Endothelial cell of umbilical vein (primary cell): ENCODE measurements around the gene CORO2B. TPM values are rescaled to one million over a fixed set of nuclear protein-coding genes. Genes with fewer than 3 reads are reported as not detected.

ENCODE experiments used
- BruUV-seq: library from RNA; stranded (reverse); fragments of 400-500 nt; replicated peaks from 2 replicates; lab custom pipeline; 2021; lab: Mats Ljungman, UMichigan
- CTCF ChIA-PET: fragments of 300-600, 350-600 bp; sonication (Branson Sonifier 250); formaldehyde crosslinking; loops from one replicate; lab custom pipeline; 2021; ENCODE audit warnings: antibody characterized with exemption, inconsistent platforms; lab: Charles Lee
- POLR2A ChIA-PET: fragments of 300-600, 350-600 bp; sonication (Branson Sonifier 250); formaldehyde crosslinking; loops from one replicate; lab custom pipeline; 2021; ENCODE audit warnings: antibody characterized with exemption, inconsistent platforms; lab: Charles Lee
- DNase-seq: peaks from one replicate; pipeline ENCODE4 v3.0.0-alpha.2; 2011; ENCODE audit warnings: low read depth, low spot score
- FAIRE-seq: peaks from 2 replicates; lab custom pipeline; 2011; peaks lifted over from hg19 to GRCh38; lab: Jason Lieb, UNC
- H2AFZ ChIP-seq: 2 replicates; pipeline ENCODE4 v1.6.0; 2012; ENCODE audit warnings: low read depth, low read length, control low read depth, inconsistent platforms
- H3K27ac ChIP-seq: 2 replicates; pipeline ENCODE4 v1.5.1; 2011; ENCODE audit warnings: low read depth, mild to moderate bottlenecking, control low read depth, low read length, moderate library complexity; ENCODE audit not compliant: insufficient read depth
- H3K27me3 ChIP-seq, 2 experiments: 2 replicates each; pipeline versions ENCODE4 v1.6.0 to v1.6.1; 2011; ENCODE audit warnings: low read length in 2 of 2, mixed read lengths in 1 of 2; ENCODE audit not compliant: control insufficient read depth in 2 of 2, insufficient read depth in 2 of 2
- H3K36me3 ChIP-seq, 2 experiments: 2 replicates in 1 of 2; 3 replicates in 1 of 2; pipeline ENCODE4 v1.5.1; 2011; ENCODE audit warnings: low read length in 2 of 2, mild to moderate bottlenecking in 1 of 2, moderate library complexity in 1 of 2; ENCODE audit not compliant: control insufficient read depth in 2 of 2, insufficient read depth in 2 of 2; ENCODE audit errors: extremely low read depth in 1 of 2
- H3K4me1 ChIP-seq: 3 replicates; pipeline ENCODE4 v1.5.1; 2011; ENCODE audit warnings: mild to moderate bottlenecking, low read length; ENCODE audit not compliant: control insufficient read depth, insufficient read depth; ENCODE audit errors: extremely low read depth
- H3K4me2 ChIP-seq: 2 replicates; pipeline ENCODE4 v1.6.1; 2011; ENCODE audit warnings: low read length, control low read depth, mixed read lengths; ENCODE audit not compliant: insufficient read depth
- H3K4me3 ChIP-seq, 3 experiments: fragments of 200-600 bp in 1 of 3; sonication (generic), shearing (Covaris generic) in 1 of 3; replicated peaks in 1 of 3; 2 replicates each; pipeline ENCODE4 v1.5.1; 2011 to 2016; ENCODE audit warnings: control low read depth in 3 of 3, low read length in 3 of 3, mild to moderate bottlenecking in 2 of 3, inconsistent platforms in 1 of 3, low read depth in 1 of 3, moderate library complexity in 1 of 3; ENCODE audit not compliant: insufficient read depth in 1 of 3
- H3K79me2 ChIP-seq: 2 replicates; pipeline ENCODE4 v1.6.0; 2012; ENCODE audit warnings: low read length, inconsistent platforms; ENCODE audit not compliant: control insufficient read depth, insufficient read depth
- H3K9ac ChIP-seq: replicated peaks from 2 replicates; pipeline ENCODE3; 2011; ENCODE audit warnings: low read length, control low read depth; ENCODE audit not compliant: insufficient read depth; ENCODE audit errors: extremely low read depth
- H3K9me1 ChIP-seq: replicated peaks from 3 replicates; pipeline ENCODE4 v1.6.0; 2011; ENCODE audit warnings: mild to moderate bottlenecking, low read length; ENCODE audit not compliant: control insufficient read depth, insufficient read depth; ENCODE audit errors: extremely low read depth
- H3K9me3 ChIP-seq: replicated peaks from 2 replicates; pipeline ENCODE4 v1.5.1; 2012; ENCODE audit warnings: low read length, inconsistent platforms; ENCODE audit not compliant: control insufficient read depth, insufficient read depth
- H4K20me1 ChIP-seq: replicated peaks from 2 replicates; pipeline ENCODE3; 2011; ENCODE audit warnings: mild to moderate bottlenecking, low read length; ENCODE audit not compliant: control insufficient read depth, insufficient read depth; ENCODE audit errors: extremely low read depth
- EZH2 ChIP-seq: IDR thresholded peaks from 2 replicates; pipeline ENCODE4 v1.6.1; 2012; ENCODE audit warnings: borderline replicate concordance, low read depth, mild to moderate bottlenecking, moderate library complexity, low read length, inconsistent platforms; ENCODE audit not compliant: severe bottlenecking
- GATA2 ChIP-seq: IDR thresholded peaks from 2 replicates; pipeline ENCODE4 v1.7.0; 2011; ENCODE audit warnings: low read depth, mild to moderate bottlenecking, moderate library complexity, mixed read lengths, low read length; ENCODE audit not compliant: insufficient read length, insufficient read depth
- JUN ChIP-seq: IDR thresholded peaks from 2 replicates; pipeline ENCODE4 v1.6.1; 2011; ENCODE audit warnings: borderline replicate concordance, low read depth; ENCODE audit not compliant: insufficient read length, insufficient read depth
- MYC ChIP-seq: IDR thresholded peaks from one replicate; pipeline ENCODE4 v1.6.1; 2011; ENCODE audit warnings: mild to moderate bottlenecking, low read depth, low read length
- POLR2A ChIP-seq: IDR thresholded peaks from 2 replicates; pipeline ENCODE4 v1.6.1; 2012; ENCODE audit warnings: low read depth, mild to moderate bottlenecking, control low read depth, low read length
- POLR2AphosphoS5 ChIP-seq: IDR thresholded peaks from 2 replicates; pipeline ENCODE4 v1.6.1; 2012; ENCODE audit warnings: low read depth, mild to moderate bottlenecking, control low read depth, low read length, moderate library complexity; ENCODE audit not compliant: insufficient read depth
- dilution Hi-C: fragments of 300-500 bp; cut with MboI; formaldehyde crosslinking; loops from one replicate; pipeline ENCODE4 v1.15.0; 2019; ENCODE audit warnings: low sequenced_read_pairs; ENCODE audit not compliant: extremely low pct_ligation_motif_present
- intact Hi-C: fragments of 100-400 bp; cut with micrococcal nuclease; formaldehyde crosslinking; loops from one replicate; pipeline ENCODE4 v1.10.0; 2022
- polyA plus RNA-seq, 4 experiments: library from polyadenylated mRNA; depleted of rRNA in 3 of 4; stranded (reverse) in 3 of 4; unstranded in 1 of 4; fragments of >200 nt; gene quantifications; 2 replicates each; pipeline versions ENCODE4 v1.2.1 to v1.2.3, GENCODE V29; 2011 to 2012; ENCODE audit warnings: missing spikeins in 1 of 4
- total RNA-seq: library from RNA; stranded (reverse); gene quantifications from 2 replicates; pipeline ENCODE4 v1.2.3, GENCODE V29; 2021
- TF ChIP-seq, protein P1 (sequence below), 2 donors: IDR thresholded peaks; 1 replicate in 1 of 2; 2 replicates in 1 of 2; pipeline ENCODE4 v1.5.1; 2011; ENCODE audit warnings: low read length in 2 of 2, mild to moderate bottlenecking in 2 of 2, moderate library complexity in 2 of 2, control low read depth in 1 of 2, inconsistent platforms in 1 of 2, low read depth in 1 of 2; ENCODE audit not compliant: insufficient read depth in 1 of 2; ENCODE audit errors: extremely low read depth in 1 of 2
- TF ChIP-seq, protein P2 (sequence below): IDR thresholded peaks from 2 replicates; pipeline ENCODE4 v1.6.1; 2011; ENCODE audit not compliant: insufficient read depth, insufficient read length

Gene CORO2B
- total and polyA plus RNA-seq, 2 donors (not counting 3 experiments of a cell fraction or from before 2014, with no cell fraction given) = 2.4 to 3.7 TPM

DNA sequence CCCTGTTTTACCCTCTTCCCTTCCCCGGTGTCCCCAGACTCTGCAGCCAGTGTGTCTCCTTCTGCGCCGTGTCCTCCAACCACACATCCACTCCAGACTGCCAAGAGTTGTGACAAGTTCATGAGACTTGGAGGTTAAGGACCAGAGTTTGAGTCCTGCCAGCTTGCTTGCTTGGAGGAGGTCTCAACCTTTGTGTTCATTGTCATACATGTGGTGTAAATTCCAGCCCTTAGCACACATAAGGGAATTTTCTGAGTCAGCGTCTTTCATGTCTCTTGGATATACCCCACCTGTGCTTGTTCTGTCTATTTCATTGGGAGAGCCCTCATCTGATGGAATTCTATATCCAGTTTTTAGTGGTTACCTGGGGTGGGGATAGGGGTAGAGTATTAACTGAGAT, 13.3 kb downstream of the CORO2B start:
- no peaks in the 10 kb centered on the region for H3K36me3 ChIP-seq

More for the DNA sequence above, 13.3 kb downstream of the CORO2B start:
- Histone ChIP-seq H3K4me2 (no peak overlapping the region), H3K9ac (no peak overlapping the region), H3K9me3 (no peaks in the 10 kb centered on the region), H3K27ac (no peak overlapping the region), H3K9me1 (no peaks in the 10 kb centered on the region), H3K4me3 (no peak overlapping the region), H4K20me1 (no peaks in the 10 kb centered on the region), H3K4me1 (no peaks in the 10 kb centered on the region), H2AFZ (no peak overlapping the region), H3K27me3 (peaks cover 0 to 2% of the 10 kb centered on the region in 2 experiments), H3K79me2 (no peaks in the 10 kb centered on the region)
- ChIA-PET POLR2A (no interaction called here), CTCF (interaction anchor here (1.7 to 2.6 kb wide), 3 partner anchors 10 to 81 kb away, joined by 4 to 8 read pairs (median 5); no protein-coding TSS in a partner anchor)
- DNase-seq (no peak), FAIRE-seq (no peak)
- intact Hi-C loops (no loop called here), dilution Hi-C loops (no loop called here)
- BruUV-seq = no TSS peak
- no peak for TF ChIP-seq POLR2AphosphoS5
- TF ChIP-seq GATA2 = no peak
- TF ChIP-seq, protein P1, sequence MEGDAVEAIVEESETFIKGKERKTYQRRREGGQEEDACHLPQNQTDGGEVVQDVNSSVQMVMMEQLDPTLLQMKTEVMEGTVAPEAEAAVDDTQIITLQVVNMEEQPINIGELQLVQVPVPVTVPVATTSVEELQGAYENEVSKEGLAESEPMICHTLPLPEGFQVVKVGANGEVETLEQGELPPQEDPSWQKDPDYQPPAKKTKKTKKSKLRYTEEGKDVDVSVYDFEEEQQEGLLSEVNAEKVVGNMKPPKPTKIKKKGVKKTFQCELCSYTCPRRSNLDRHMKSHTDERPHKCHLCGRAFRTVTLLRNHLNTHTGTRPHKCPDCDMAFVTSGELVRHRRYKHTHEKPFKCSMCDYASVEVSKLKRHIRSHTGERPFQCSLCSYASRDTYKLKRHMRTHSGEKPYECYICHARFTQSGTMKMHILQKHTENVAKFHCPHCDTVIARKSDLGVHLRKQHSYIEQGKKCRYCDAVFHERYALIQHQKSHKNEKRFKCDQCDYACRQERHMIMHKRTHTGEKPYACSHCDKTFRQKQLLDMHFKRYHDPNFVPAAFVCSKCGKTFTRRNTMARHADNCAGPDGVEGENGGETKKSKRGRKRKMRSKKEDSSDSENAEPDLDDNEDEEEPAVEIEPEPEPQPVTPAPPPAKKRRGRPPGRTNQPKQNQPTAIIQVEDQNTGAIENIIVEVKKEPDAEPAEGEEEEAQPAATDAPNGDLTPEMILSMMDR (IDR thresholded peaks at IDR 0.05; ENCODE audit: extremely low read depth in 1 of 2, insufficient read depth in 1 of 2, low read depth in 1 of 2, low read length in 2 of 2) = no peak
- no peak for TF ChIP-seq POLR2A
- TF ChIP-seq, protein P2, sequence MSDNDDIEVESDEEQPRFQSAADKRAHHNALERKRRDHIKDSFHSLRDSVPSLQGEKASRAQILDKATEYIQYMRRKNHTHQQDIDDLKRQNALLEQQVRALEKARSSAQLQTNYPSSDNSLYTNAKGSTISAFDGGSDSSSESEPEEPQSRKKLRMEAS = no peak
- TF ChIP-seq EZH2 = no peak
- TF ChIP-seq MYC = no peak
- no peak for TF ChIP-seq JUN
